Bronchial epithelial cell (primary cell): ENCODE data around the gene DACT2. TPM values are rescaled to one million over a fixed set of nuclear protein-coding genes. Genes with fewer than 3 reads are reported as not detected.
"Not testable (repeated sequence)": the region's sequence is repeated elsewhere in the genome, so short reads cannot be mapped to it uniquely, and the experiment has no call there.

Experiments
- DNase-seq: peaks from one replicate; pipeline ENCODE4 v3.0.0-alpha.2; 2010; ENCODE audit warnings: low read depth
- FAIRE-seq: peaks from 2 replicates; lab custom pipeline; 2011; peaks lifted over from hg19 to GRCh38; lab: Jason Lieb, UNC
- H3K27me3 ChIP-seq: 2 replicates; pipeline ENCODE4 v1.5.1; 2011; ENCODE audit warnings: low read length; ENCODE audit not compliant: control insufficient read depth, insufficient read depth
- H3K36me3 ChIP-seq: 2 replicates; pipeline ENCODE4 v1.5.1; 2011; ENCODE audit warnings: low read length; ENCODE audit not compliant: control insufficient read depth, insufficient read depth
- H3K4me3 ChIP-seq: 2 replicates; pipeline ENCODE4 v1.5.1; 2011; ENCODE audit warnings: mild to moderate bottlenecking, low read depth, low read length, control low read depth
- total RNA-seq: library from RNA; depleted of rRNA; stranded (reverse); fragments of >200 nt; gene quantifications from 2 replicates; pipeline ENCODE4 v1.2.1, GENCODE V29; 2014
- TF ChIP-seq, protein P1 (sequence below): IDR thresholded peaks from 2 replicates; pipeline ENCODE4 v1.5.1; 2011; ENCODE audit warnings: mild to moderate bottlenecking, moderate library complexity, low read length, control low read depth, inconsistent platforms; ENCODE audit not compliant: insufficient read depth, severe bottlenecking

The DACT2 gene
- total RNA-seq, 1 donor from 2014 or later = 1.3 TPM

DNA sequence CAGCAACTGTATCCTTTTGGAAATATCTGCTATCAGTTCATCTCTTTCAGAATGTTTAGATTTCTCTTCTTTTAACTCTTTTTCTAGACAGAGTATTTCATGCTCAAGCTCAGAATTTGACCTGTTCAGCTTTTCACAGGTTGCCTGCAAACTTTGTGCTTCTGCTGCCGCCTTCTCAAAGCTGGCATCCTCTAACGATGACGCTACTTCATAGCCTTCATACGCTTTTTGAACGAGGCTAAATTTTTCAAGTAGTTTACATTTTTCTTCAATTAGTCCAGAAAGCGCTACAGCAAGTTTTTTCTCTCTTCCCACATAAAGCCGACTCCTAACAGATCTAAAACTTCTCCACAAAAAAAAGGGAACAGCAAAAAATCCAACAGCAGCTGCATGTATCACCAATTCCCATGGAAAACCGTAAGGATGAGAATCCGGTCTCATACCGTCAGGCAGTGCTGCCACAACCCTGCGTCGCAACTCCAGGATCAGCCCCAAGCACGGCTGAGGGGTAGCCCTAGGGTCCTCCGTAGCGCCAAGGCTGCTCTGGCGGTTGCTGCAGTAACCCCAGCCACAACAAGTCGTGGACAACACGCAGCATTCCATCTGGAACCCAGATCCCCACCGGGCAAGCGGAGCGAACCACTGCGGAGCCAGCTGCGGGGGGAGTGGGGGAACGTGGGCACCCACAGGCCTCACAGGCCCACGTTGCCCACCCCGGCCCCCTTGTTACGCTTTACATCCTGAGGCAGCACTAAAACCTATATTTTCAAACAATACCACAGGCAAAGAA lies 30.6 kb downstream of the DACT2 start:
- Histone ChIP-seq H3K27me3 (no peaks in the 10 kb centered on the region), H3K4me3 (no peak overlapping the region), H3K36me3 (no peaks in the 10 kb centered on the region)
- FAIRE-seq (peak; percentile 18), DNase-seq (no peak)
- TF ChIP-seq, protein P1, sequence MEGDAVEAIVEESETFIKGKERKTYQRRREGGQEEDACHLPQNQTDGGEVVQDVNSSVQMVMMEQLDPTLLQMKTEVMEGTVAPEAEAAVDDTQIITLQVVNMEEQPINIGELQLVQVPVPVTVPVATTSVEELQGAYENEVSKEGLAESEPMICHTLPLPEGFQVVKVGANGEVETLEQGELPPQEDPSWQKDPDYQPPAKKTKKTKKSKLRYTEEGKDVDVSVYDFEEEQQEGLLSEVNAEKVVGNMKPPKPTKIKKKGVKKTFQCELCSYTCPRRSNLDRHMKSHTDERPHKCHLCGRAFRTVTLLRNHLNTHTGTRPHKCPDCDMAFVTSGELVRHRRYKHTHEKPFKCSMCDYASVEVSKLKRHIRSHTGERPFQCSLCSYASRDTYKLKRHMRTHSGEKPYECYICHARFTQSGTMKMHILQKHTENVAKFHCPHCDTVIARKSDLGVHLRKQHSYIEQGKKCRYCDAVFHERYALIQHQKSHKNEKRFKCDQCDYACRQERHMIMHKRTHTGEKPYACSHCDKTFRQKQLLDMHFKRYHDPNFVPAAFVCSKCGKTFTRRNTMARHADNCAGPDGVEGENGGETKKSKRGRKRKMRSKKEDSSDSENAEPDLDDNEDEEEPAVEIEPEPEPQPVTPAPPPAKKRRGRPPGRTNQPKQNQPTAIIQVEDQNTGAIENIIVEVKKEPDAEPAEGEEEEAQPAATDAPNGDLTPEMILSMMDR = no peak

DNA sequence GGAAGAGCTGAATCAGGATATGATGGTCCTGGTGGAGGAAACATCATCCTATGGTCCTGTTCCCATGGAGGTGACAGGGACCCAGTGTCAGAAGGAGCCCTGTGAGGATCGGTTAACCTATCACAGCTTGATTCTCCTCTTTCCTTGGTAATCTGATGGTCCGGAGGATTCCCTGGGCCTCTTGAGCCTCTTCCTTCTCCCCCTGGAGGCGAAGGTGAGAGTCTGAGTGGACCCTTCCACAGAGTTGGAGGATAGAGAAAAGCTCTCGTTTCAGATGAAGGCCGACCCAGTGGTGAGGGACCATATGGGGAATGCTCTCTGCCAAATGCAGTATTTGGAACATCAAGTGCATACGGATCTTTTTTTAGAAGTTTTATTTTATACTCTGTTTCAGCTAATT lies 32.1 kb downstream of the DACT2 start:
- H3K27me3 ChIP-seq = not testable (repeated sequence)

DNA sequence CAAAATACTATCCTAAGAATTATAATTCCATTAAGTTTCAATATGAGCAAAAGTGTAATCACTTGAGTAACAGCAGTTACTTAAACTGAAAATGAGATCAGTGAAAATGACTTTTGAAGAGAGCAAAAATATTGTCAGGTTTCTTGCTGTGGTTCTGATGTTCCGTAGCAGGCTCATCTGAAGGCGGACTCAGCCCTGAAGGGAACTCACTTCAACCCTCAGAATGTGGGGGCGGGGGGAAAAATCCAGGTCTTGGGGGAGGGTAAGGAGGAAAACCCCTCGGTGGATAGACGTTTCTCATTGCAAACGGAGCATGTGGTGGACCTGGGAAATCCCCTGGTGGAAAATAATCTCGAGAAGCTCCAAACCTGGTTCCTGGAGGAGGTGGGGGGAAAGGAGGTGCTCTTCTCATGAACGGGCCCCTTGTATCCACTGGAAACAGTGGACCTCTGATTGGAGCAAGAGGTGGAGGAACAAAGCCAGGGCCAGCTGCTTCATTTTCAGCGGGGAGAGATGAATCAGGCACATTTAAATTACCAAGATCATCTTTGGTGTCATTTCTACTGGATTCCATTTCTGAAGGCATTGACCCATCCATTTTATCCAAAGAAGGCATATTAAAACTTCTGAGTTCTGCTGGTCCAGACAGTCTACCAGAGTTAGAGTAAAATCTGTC lies 32.7 kb downstream of the DACT2 start:
- DNase-seq = not testable (repeated sequence)

More for the DNA sequence above, 32.1 kb downstream of the DACT2 start:
- H3K4me3 ChIP-seq, H3K36me3 ChIP-seq, FAIRE-seq, DNase-seq: not testable (repeated sequence)

DNA sequence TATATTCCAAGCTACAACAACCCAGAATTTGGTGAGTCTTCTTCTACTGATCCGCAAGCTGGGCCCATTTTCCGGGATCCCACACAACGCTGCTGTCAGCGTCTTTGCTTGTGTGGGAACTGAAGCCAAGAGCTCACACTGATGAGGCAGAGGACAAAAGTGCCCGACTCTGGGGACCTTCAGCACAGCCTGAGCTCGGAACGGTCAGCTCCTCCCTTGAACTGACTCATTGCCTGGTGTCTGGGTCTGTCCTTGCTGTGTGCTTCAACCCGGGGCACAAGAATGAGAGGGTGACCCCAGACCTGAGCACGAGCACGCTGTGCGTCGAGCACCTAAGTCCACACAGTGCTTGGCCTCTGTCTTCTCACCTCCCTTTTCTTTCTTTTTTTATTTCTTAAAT lies 33.5 kb downstream of the DACT2 start:
- H3K27me3 ChIP-seq = no peaks in the 10 kb centered on the region
- TF ChIP-seq, protein P1 = no peak
- H3K4me3 ChIP-seq = no peak overlapping the region
- DNase-seq = no peak
- no peaks in the 10 kb centered on the region for H3K36me3 ChIP-seq
- no peak for FAIRE-seq

More for the DNA sequence above, 32.7 kb downstream of the DACT2 start:
- H3K27me3 ChIP-seq, H3K4me3 ChIP-seq, FAIRE-seq, H3K36me3 ChIP-seq: not testable (repeated sequence)

DNA sequence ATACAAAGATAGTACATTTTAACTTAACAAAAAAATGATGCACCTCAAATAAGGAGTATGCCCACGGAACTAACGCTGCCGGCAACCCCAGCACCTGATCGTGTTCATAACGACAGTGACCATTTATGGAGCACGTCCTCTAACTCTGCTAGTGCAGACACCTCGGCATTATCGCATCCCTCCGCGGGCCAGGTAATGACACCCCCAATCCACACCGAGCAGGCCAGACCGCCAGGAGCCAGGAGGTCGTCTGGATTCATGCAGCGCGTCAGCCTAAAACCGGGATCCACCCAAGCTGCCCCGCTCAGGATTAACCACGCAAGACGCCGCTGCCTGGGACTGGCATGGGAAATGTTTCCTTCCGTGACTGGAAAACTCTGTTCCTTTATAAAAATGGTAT lies 34.1 kb downstream of the DACT2 start:
- FAIRE-seq (no peak), DNase-seq (no peak)
- no peak overlapping the region for H3K4me3 ChIP-seq
- H3K36me3 ChIP-seq = no peaks in the 10 kb centered on the region
- H3K27me3 ChIP-seq = no peaks in the 10 kb centered on the region
- TF ChIP-seq, protein P1 = no peak

DNA sequence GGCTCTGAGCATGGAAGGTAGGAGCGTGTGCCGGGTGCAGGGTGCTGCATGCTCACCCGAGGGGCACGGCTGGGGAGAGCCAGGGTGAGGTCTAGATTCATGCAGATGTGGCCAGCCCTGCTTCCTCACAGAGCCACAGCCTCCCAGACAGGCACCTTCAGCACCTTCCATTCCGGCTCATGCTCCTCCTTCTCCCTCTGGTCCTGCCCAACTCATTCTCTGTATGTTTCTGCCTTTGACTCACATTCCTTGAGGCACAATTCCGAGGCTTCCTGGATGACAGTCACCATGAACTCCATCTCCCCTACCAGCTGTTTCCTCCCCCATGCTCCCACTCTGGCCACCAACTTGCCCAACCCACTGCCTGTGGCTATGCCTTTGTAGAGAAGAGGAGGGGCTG lies 35.4 kb downstream of the DACT2 start:
- H3K4me3 ChIP-seq = no peak overlapping the region
- DNase-seq (peak; percentile 33), FAIRE-seq (no peak)
- TF ChIP-seq, protein P1 = no peak
- H3K27me3 ChIP-seq = no peaks in the 10 kb centered on the region
- no peaks in the 10 kb centered on the region for H3K36me3 ChIP-seq
